HS-5 (cell line): ENCODE data around the gene FOXP2.
"Not testable (repeated sequence)": the region's sequence is repeated elsewhere in the genome, so short reads cannot be mapped to it uniquely, and the experiment has no call there.

Source experiments
- DNase-seq: peaks from one replicate; pipeline ENCODE4 v3.0.0-alpha.2; 2012; ENCODE audit warnings: low read depth

Gene FOXP2

DNA sequence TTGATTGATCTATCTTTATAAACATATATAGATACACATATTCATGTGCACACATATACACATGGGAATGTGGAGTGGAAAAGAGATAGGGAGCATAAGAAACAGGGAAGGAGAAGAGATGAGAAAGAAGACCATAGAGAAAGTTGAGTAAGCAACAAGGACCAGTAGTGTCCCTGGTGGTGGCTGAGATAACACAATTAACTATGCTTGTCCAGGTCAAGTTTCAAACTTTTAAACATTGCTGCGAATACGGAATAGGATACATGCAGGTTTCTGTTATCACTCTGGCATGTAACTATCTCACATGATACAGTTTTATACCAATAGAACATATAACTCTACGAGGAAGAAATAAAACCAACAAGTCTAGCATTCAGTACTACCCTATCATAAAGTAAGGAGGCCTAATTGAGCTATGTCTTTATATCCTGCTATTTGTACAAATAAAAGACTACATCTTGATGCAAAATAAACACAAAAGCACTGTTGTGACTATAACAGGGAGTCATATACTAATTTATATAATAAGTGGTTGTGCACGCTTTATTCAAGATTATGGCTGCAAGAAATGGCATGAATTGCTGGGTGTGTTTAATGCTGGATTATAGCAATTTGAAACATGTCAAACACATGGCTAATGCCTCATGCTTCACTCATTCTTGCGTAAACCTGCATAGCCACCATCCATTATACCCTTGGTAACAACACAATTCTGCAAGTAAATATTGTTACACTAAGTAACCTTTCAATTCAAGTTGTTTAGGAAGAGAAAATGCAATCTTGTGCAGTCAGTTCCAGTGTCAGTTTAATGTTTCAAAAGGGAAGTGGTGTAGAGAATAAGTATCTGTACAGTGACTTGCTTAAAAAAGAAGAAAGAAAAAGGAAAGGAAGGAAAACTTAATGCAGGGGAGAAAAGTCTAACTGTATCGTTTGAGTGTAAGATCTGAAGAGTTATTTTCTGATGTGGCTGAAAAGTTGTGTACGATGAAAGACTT is 8.2 kb downstream of the FOXP2 start:
- no peak for DNase-seq

DNA sequence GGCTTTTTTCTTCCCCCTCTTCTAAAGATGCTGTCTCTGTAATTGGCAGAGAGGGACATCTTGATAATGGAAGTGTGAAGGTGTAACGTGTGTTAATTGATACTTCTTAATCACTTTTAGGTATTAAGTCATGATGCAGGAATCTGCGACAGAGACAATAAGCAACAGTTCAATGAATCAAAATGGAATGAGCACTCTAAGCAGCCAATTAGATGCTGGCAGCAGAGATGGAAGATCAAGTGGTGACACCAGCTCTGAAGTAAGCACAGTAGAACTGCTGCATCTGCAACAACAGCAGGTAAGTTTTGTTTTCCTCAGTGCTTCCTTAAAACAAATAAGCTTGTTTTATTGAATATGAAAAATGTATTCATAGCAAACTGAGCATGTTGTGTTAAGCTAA is 11.8 kb downstream of the FOXP2 start:
- DNase-seq = no peak

DNA sequence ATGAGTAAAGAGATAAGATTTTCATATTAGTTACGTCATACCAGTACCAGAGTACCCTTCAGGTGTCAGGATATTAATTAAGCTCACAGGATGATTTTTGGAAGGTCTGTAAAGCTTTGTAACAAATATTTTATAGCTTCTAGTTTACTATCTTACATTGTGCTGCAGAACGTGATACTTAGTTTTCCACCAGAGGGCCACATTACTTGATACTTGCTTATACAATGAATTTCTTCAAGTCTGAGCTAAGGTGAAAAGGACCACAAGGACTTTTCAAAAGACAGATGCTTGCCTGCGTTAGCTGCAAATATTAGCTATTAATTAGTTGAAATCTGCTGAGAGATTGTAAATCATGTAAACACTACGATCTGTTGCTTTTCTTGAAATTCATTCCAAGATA is 12.2 kb downstream of the FOXP2 start:
- DNase-seq = no peak

DNA sequence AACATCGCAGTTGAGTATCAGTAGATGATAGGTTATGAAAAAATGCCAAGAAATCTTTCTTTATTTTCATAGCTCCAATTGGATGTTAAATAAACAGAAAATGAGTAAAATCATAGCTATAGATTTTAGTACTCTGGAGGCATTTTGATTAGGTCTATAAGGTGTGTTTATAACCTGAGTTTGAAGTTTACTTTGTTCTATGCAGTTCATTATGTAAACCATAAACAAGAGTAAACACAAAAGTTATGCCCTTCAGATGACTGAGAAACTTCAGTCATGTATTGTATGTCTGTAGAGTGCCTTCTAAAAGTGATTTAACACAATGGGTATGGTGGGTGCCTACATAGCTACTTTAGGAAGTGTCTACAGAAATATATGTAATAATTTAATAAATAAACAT is 13.6 kb downstream of the FOXP2 start:
- no peak for DNase-seq

DNA sequence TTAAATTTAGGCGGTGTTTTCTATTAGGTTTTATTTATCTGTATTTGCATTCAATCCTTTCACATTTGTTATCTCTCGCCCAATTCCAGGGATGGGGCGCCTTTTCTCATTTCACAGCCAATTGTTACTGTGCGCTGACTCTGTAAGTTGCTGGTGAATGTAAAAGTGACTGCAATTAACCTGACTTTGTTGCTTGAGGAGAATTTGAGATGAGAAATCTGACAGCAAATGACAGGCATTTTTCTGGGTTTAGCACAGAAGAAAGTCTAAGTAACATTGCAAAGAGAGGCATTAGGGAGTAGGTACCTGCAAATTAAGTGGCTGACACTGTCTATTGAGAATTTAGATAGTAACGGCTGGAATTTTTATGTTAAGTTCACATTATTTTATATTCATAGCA is 16.6 kb downstream of the FOXP2 start:
- no peak for DNase-seq

DNA sequence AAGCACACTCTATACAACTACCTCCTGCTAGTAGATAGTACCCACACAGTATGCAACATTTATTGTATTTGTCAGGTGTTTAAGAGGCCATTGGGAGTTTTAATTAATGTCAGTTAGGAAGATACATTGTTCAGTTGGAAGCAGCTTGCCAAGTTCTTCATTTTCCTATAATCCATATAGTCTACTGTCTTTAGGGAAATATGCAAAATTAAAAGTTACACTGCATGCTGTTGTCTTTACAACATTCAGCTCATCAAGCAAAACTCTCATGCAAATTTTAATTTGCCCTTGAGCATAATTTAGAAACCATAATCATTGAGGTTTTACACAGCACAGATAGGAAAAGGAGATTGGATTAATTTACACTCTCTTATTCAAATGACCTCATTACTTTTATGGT is 17.4 kb downstream of the FOXP2 start:
- no peak for DNase-seq

DNA sequence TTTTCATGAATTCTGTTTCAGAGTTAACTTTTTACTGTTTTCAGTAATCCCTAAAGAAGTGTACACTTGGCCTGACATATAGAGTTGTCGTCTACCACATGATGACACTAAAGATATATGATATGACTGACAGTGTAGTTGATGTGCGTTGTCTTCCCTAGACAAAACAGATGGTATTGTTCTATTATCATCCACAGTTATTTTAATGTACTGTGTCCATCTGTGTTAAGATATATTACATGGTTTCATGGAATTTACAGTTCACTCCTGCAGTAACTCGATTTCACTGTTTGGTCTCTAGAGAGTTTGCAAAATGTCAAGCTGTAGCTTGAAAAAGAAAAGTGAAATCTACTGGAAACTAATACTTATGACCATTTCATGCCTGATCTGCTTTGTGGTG is 18.1 kb downstream of the FOXP2 start:
- DNase-seq = no peak

DNA sequence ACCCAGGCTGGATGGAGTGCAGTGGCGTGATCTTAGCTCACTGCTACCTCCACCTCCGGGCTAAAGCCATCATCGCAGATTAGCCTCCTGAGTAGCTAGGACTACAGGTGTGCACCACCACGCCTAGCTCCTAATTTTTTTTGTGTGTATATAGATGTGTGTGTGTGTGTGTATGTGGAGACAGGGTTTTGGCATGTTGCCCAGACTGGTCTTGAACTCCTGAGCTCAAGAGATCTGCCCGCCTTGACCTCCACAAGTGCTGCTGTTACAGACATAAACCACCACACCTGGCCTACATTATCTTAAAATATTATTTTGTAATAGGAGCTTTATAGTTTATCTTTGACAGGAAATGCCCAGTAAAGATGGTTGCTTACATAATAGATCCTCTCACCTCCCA is 25.0 kb downstream of the FOXP2 start:
- DNase-seq = no peak

DNA sequence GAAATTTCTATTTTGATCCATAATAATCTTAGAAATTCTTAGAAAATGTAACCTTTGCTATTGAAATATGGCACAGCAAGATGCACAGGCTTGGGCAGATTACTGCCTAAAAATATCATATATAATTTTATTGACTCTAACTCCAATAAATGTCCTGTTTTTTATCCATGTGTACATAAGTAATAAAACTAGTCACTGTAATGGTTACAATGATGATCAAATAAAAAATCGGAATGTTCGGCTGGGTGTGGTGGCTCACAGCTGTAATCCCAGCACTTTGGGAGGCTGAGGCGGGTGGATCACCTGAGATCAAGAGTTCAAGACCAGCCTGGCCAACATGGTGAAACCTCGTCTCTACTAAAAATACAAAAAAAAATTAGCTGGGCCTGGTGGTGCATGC is 26.3 kb downstream of the FOXP2 start:
- not testable (repeated sequence) for DNase-seq

DNA sequence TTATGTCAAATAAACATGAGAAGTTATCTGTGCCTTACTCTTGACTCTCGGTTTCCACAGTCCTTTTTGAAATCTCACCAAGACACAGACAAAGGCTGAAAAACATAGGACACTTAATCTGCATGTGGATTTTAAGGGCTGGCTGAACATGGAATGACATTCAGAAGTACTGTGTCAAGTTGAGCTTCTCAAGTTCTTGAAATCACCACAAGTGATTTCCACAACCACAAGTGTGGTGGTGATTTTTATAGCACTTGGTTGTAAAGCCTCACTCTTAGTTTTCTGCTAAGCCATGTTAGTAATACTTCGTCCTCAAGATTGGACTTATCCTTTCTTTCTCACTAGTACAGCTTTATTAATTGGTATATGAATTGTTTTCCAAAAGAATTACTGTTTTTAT is 29.6 kb downstream of the FOXP2 start:
- no peak for DNase-seq

DNA sequence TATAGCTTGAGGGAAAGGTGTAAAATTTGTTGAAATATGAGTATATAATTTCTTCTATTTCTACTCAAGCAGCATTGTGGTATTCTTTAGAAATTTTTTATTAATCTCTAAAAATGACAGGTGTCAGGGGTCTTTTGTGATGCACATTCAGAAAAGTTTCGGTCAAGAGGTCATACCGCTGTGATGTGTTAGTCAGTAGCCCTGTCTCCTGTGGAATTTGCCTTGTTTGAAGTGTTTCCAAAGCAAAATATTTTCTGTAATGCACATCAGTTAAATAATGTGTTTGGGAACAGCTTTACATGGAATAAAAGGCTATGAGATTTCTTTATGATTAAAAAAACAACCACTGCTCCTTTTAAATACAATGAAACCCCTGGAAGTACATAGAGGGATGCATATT is 35.8 kb downstream of the FOXP2 start:
- no peak for DNase-seq

DNA sequence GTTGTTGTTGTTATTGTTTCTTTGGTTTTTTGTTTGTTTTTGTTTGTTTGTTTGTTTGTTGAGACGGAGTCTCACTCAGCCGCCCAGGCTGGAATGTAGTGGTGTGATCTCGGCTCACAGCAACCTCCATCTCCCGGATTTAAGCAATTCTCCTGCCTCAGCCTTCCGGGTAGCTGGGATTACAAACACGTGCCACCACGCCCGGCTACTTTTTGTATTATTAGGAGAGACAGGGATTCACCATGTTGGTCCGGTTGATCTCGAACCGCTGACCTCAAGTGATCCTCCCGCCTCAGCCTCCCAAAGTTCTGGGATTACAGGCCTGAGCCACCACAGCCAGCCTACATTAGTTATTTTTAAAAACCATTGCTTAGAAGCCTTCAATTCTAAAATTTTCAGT is 45.0 kb downstream of the FOXP2 start:
- no peak for DNase-seq

DNA sequence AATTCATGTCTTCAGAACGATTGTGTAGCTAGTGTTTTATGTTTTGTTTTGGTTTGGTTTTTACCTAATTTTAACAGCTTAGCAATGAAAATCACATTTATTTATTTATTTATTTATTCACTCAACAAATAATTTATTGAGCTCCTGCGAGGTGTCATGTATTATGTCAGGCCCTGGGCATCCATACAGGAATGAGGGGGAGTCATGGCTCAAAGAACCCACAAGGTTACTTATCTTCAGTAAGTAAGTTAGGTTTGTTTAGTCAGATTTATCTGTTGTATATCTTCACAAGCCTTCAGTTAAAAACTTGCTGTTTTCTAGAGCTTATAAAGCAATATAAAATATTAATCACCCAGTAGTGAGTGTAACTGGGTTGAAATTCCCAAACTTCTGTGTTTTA is 45.4 kb downstream of the FOXP2 start:
- DNase-seq = no peak

DNA sequence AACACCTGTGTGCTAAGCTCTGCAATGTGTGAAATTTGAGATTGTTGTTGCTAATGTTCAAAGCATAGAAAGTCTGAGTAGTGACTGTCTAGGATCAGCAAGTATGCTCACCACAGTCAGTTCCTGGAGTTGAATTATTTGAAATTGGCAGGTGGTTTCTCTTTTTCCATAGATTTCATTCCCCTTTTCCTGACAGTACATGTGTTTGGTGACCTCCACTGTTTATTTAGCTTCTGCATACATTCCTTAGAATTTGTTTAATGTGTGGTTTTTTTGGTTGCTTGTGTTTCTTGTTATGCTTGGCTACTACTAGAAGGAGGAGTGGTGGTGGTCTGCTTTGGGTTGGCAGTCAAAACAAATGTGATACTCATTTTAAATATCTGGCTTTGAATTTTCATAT is 52.3 kb downstream of the FOXP2 start:
- DNase-seq = no peak

DNA sequence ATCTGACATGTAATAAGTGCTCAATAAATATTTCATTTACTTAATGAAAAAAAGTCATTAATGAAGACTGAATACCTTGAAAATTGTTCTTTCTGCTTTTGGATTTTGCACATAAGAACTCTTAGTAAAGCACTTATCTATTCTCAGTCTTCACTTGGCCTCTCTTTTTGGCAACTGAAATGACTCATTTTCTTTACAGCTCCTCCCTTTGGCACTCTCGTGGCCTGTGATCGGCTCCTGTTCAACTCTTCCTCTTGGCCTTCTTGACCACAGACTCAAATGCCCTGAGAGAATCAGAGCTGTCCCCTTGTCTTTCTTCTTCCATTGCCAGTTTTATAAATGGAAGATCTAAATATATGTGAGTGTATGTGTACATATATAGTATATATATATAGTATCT is 54.2 kb downstream of the FOXP2 start:
- no peak for DNase-seq

DNA sequence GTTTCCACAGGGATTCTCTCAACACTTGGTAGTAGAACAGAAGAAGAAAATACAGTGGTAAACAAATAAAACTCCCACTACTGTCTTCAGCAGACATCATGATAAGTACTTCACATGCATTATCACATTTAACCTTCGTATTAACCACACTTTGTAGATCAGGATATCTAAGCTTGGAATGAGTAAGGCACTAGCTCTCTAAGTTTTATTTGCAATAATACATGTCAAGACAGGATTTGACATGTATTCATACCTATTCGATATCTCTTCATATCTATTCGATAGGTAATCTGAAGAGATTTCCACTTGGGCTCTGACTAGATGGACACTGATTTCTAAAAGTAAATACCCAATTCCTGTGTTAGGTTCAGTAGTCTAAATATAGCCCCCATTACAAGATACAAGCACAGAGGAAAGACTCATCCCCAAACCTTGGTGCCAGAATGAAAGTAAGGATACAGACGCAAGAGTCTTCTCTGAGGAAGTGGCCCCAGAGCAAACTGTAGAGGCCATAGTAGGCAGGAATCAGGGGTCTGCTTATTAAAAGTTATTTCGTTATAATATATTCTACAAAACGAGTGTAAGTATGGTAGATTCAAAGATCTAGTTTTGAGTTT is 58.4 kb downstream of the FOXP2 start:
- DNase-seq = no peak

DNA sequence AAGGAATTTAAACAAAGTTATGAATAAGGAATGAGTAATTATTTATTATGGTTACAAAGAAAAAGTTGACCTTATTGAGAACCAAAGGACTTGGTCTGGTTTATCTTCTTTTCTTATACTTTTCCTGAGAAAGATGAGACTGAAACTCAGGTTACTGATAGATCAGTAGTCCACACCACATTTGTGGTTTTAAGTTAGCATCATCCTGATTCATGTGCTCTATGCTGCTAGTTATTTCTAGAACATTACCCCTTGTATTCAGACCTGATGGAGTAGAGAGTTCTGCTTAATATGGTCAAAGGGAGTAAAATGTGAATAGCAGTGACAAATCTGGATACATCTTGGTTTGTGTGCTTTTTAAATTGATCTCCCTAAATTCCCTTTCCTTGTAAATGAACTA is 63.8 kb downstream of the FOXP2 start:
- no peak for DNase-seq

DNA sequence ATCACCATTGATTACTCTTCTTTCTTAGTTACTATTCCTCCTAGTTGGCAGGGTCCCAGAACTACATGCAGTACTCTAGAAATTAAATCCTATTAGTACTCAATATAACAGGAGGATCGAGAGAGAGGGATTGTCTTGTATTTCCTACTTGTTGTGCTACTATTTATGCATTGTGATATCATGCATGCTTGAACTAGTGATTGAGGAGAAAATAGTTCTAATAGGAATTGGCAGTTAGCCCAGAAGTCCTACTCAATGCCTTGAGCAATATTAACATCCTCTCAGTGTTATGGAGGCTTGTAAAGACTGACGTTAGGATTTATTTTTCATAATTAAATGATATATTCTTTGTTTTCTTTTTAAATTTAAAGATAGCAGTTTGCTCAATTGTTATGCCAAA is 67.4 kb downstream of the FOXP2 start:
- no peak for DNase-seq

DNA sequence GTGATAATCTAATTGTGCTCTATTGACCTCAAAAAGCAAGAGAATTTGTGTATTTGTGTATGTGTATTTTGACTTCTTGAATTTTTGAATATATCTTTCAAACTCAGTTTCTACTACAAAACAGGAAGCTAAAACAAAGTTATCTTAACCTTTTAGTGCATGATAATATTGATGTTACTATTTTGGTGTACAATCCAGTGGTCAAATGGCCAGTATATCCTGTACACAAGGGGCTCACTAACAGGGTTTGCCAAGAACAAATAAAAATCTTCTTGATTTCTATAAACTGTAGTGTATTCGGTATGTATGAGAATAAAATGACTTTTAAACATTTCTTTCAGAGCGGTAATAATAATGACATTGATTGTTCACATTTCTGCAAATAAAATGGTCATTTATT is 69.6 kb downstream of the FOXP2 start:
- DNase-seq = no peak

DNA sequence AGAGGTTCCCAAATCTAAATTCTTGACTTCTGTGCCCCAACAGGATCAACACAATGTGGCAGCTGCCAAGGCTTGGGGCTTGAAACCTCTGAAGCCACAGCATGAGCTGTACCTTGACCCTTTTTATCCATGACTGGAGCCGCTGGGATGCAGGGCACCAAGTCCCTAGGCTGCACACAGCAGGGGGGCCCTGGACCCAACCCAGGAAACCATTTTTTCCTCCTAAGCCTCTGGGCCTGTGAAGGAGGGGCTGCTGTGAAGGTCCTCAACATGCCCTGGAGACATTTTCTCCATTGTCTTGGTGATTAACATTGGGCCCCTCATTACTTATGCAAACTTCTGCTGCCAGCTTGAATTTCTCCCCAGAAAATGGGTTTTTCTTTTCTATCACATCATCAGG is 72.6 kb downstream of the FOXP2 start:
- DNase-seq = no peak

DNA sequence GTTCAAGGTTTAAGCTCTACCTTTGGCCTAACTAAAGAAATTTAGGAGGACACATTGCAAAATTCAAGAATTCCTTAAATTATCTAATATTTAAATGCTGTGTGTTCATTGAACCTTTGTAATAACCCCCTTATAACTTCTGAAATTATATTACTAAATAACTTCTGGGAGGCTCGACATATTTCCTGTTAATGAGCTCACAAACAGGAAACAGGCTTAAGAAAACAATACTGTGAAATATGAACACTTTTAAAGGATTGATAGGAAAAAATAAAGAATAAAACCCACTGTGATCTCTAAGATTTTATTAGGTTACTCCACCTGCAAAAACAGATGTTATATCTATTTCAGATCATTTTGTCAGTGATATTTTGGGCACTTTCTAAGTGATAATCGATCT is 74.1 kb downstream of the FOXP2 start:
- no peak for DNase-seq

DNA sequence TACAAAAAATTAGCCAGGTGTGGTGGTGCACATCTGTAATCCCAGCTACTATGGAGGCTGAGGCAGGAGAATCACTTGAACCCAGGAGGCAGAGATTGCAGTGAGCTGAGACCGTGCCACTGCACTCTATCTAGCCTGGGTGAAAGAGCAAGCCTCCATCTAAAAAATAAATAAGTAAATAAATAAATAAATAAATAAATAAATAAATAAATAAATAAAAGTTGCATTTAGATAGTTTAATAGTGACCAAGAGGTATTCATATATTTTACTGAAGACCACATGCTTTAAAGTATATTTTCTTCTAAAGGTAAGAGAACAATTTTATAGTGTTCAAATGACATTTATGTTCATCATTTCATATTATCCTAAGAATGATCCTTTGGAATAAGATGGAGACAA is 82.9 kb downstream of the FOXP2 start:
- DNase-seq = not testable (repeated sequence)

DNA sequence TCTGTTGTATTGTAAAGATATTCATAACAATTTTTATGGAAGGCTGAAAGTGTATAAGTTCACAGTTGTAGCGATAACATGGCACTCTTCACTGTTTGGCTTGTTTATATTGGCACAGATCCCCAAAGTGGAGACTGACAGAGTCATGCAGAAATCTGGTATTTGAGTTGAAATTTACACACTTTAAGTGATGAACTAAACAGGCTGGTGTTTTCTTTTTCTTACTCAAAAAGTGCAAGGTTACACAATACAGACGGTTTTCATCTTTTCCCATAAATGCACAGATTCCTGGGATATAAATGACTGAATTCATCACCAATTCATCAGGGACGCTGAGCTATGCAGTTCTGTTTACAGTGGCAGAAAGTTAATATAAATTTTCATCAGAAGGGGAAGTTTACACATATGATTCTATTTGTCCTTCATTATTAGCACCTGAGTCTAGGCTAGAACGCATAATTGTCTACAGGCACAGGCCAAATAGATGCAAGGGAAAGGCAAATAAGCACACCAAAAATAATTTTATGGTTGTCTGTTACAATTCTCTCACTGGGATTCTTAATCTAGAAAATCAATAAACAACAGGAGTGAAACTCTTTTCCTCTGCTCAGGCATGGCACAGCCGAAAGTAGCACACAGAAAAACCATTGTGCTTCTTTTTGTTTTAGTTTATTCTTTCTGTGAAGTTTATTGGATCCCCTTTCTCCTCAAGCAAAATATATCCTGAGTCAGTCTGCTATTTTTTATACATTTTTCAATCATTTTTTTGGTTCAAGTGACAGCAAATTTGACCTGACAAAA is 88.0 kb downstream of the FOXP2 start:
- DNase-seq = no peak
